Loucy (cell line): Measurements from ENCODE around the gene CYP3A4.
"Not testable (repeated sequence)": the region's sequence is repeated elsewhere in the genome, so short reads cannot be mapped to it uniquely, and the experiment has no call there.

ENCODE experiments used
- H2AFZ ChIP-seq: fragments of 200-600 bp; sonication (generic); 2 replicates; pipeline ENCODE4 v1.6.0; 2016; ENCODE audit warnings: antibody characterized with exemption, mild to moderate bottlenecking, low read length, moderate library complexity
- H3F3A ChIP-seq: fragments of 200-600 bp; 2 replicates; pipeline ENCODE4 v1.6.0; 2016; ENCODE audit warnings: antibody characterized with exemption, low read depth, mild to moderate bottlenecking
- H3K27me3 ChIP-seq: fragments of 200-600 bp; sonication (generic); 2 replicates; pipeline ENCODE4 v1.6.1; 2014; ENCODE audit warnings: low read length, mild to moderate bottlenecking; ENCODE audit not compliant: insufficient read depth, poor library complexity, severe bottlenecking
- H3K36me3 ChIP-seq: fragments of 200-600 bp; sonication (generic); 2 replicates; pipeline ENCODE4 v1.6.1; 2016; ENCODE audit warnings: low read length; ENCODE audit not compliant: insufficient read depth
- H3K4me1 ChIP-seq: fragments of 200-600 bp; sonication (generic); 2 replicates; pipeline ENCODE4 v1.5.1; 2014; ENCODE audit warnings: low read length, mild to moderate bottlenecking; ENCODE audit not compliant: insufficient read depth, poor library complexity, severe bottlenecking
- H3K4me2 ChIP-seq: fragments of 200-600 bp; sonication (generic); 2 replicates; pipeline ENCODE4 v1.6.0; 2014; ENCODE audit warnings: antibody characterized with exemption, low read length, low read depth, mild to moderate bottlenecking; ENCODE audit not compliant: poor library complexity, severe bottlenecking
- H3K4me3 ChIP-seq: fragments of 200-600 bp; sonication (generic); 2 replicates; pipeline ENCODE4 v1.5.1; 2014; ENCODE audit warnings: low read length, mild to moderate bottlenecking, mixed read lengths; ENCODE audit not compliant: poor library complexity, severe bottlenecking
- H3K79me2 ChIP-seq: fragments of 200-600 bp; sonication (generic); 2 replicates; pipeline ENCODE4 v1.6.1; 2014; ENCODE audit warnings: low read length; ENCODE audit not compliant: insufficient read depth
- H3K9ac ChIP-seq: fragments of 200-600 bp; sonication (generic); 2 replicates; pipeline ENCODE4 v1.6.0; 2014; ENCODE audit warnings: mild to moderate bottlenecking, low read depth, low read length, moderate library complexity; ENCODE audit not compliant: poor library complexity, severe bottlenecking
- H3K9me2 ChIP-seq: fragments of 200-600 bp; sonication (generic); replicated peaks from 2 replicates; pipeline ENCODE4 v1.6.1; 2016; ENCODE audit warnings: low read depth, low read length, mixed read lengths
- H3K9me3 ChIP-seq: fragments of 200-600 bp; sonication (generic); 2 replicates; pipeline ENCODE4 v1.6.1; 2014; ENCODE audit warnings: mild to moderate bottlenecking, antibody characterized with exemption, low read length, low read depth; ENCODE audit not compliant: insufficient read depth
- H4K20me1 ChIP-seq: fragments of 200-600 bp; sonication (generic); 2 replicates; pipeline ENCODE4 v1.6.0; 2014; ENCODE audit warnings: antibody characterized with exemption, low read length, mild to moderate bottlenecking; ENCODE audit not compliant: insufficient read depth, poor library complexity, severe bottlenecking
- CTCF ChIP-seq: fragments of 200-600 bp; sonication (generic); conservative IDR thresholded peaks from 2 replicates; pipeline ENCODE4 v1.5.1; 2014; ENCODE audit warnings: mild to moderate bottlenecking, antibody characterized with exemption, low read length
- EZH2phosphoT487 ChIP-seq: fragments of 200-600 bp; IDR thresholded peaks from 2 replicates; pipeline ENCODE4 v1.6.1; 2018; ENCODE audit warnings: antibody characterized with exemption, mild to moderate bottlenecking, moderate library complexity, borderline replicate concordance

Gene CYP3A4

GRCh38 chr7:99779949-99780348 lies 4.0 kb downstream of the CYP3A4 start:
- no peak overlapping the region for H2AFZ ChIP-seq
- no peaks in the 10 kb centered on the region for H3F3A ChIP-seq
- H3K4me3 ChIP-seq: no peak overlapping the region
- no peaks in the 10 kb centered on the region for H3K79me2 ChIP-seq
- no peak overlapping the region for H3K9ac ChIP-seq
- H3K27me3 ChIP-seq: peaks cover 8% of the 10 kb centered on the region
- no peak for TF ChIP-seq EZH2phosphoT487
- no peak for TF ChIP-seq CTCF
- H3K4me1 ChIP-seq: no peaks in the 10 kb centered on the region
- no peak overlapping the region for H3K4me2 ChIP-seq
- no peaks in the 10 kb centered on the region for H4K20me1 ChIP-seq
- no peaks in the 10 kb centered on the region for H3K9me3 ChIP-seq
- H3K36me3 ChIP-seq: no peaks in the 10 kb centered on the region
- H3K9me2 ChIP-seq: no peaks in the 10 kb centered on the region

- no peak overlapping the region for H3K4me2 ChIP-seq
- TF ChIP-seq EZH2phosphoT487: no peak
- TF ChIP-seq CTCF: no peak
- peaks cover 8% of the 10 kb centered on the region for H3K27me3 ChIP-seq
- no peaks in the 10 kb centered on the region for H3K79me2 ChIP-seq
- H3K36me3 ChIP-seq: no peaks in the 10 kb centered on the region
- H3K9me3 ChIP-seq: no peaks in the 10 kb centered on the region
- H4K20me1 ChIP-seq: no peaks in the 10 kb centered on the region
- no peak overlapping the region for H2AFZ ChIP-seq
- H3K9ac ChIP-seq: no peak overlapping the region
- no peaks in the 10 kb centered on the region for H3F3A ChIP-seq
- no peaks in the 10 kb centered on the region for H3K9me2 ChIP-seq
- H3K4me1 ChIP-seq: no peaks in the 10 kb centered on the region
- no peak overlapping the region for H3K4me3 ChIP-seq
These were observed 5.1 kb downstream of the CYP3A4 start for GRCh38 chr7:99778880-99779279.

GRCh38 chr7:99773395-99773794 lies 10.6 kb downstream of the CYP3A4 start:
- H4K20me1 ChIP-seq, H3K9me3 ChIP-seq, H3K4me2 ChIP-seq, H3K4me1 ChIP-seq, H3F3A ChIP-seq, H3K27me3 ChIP-seq, H3K4me3 ChIP-seq, H3K79me2 ChIP-seq, H2AFZ ChIP-seq, H3K9me2 ChIP-seq, H3K36me3 ChIP-seq, H3K9ac ChIP-seq: not testable (repeated sequence)

- peaks cover 11% of the 10 kb centered on the region for H3K4me1 ChIP-seq
- H3K4me3 ChIP-seq: no peak overlapping the region
- H3K36me3 ChIP-seq: no peaks in the 10 kb centered on the region
- H4K20me1 ChIP-seq: no peaks in the 10 kb centered on the region
- H3F3A ChIP-seq: no peaks in the 10 kb centered on the region
- no peaks in the 10 kb centered on the region for H3K27me3 ChIP-seq
- H3K4me2 ChIP-seq: no peak overlapping the region
- no peaks in the 10 kb centered on the region for H3K9me2 ChIP-seq
- no peaks in the 10 kb centered on the region for H3K79me2 ChIP-seq
- H3K9me3 ChIP-seq: no peaks in the 10 kb centered on the region
- no peak for TF ChIP-seq CTCF
- TF ChIP-seq EZH2phosphoT487: no peak
- no peak overlapping the region for H2AFZ ChIP-seq
- no peak overlapping the region for H3K9ac ChIP-seq
These were observed 11.4 kb downstream of the CYP3A4 start for GRCh38 chr7:99772565-99772964.

- H3K4me3 ChIP-seq, H3K9ac ChIP-seq, H3F3A ChIP-seq, H3K4me2 ChIP-seq, H3K27me3 ChIP-seq, H3K36me3 ChIP-seq, H3K9me3 ChIP-seq, H2AFZ ChIP-seq, H3K79me2 ChIP-seq, H3K9me2 ChIP-seq, H4K20me1 ChIP-seq: not testable (repeated sequence)
- peaks cover 26% of the 10 kb centered on the region for H3K4me1 ChIP-seq
These were observed 14.5 kb downstream of the CYP3A4 start for GRCh38 chr7:99769494-99769893.
